Mesodermal cell (in vitro differentiated cells): ENCODE data around the gene SLC22A1.
"Not testable (repeated sequence)": the region's sequence is repeated elsewhere in the genome, so short reads cannot be mapped to it uniquely, and the experiment has no call there.

Source experiments
- H3K27ac ChIP-seq: 2 replicates; pipeline ENCODE4 v1.7.0; 2013; ENCODE audit warnings: mild to moderate bottlenecking, low read depth, low read length, moderate library complexity; ENCODE audit not compliant: severe bottlenecking
- H3K36me3 ChIP-seq: 2 replicates; pipeline ENCODE4 v1.7.1; 2013; ENCODE audit warnings: mild to moderate bottlenecking, low read length, moderate library complexity; ENCODE audit not compliant: control insufficient read depth, insufficient read depth
- H3K4me1 ChIP-seq: one replicate; pipeline ENCODE4 v1.7.1; 2013; ENCODE audit warnings: mild to moderate bottlenecking, low read length; ENCODE audit not compliant: insufficient read depth, control insufficient read depth, poor library complexity, severe bottlenecking
- H3K4me3 ChIP-seq: 2 replicates; pipeline ENCODE4 v1.7.0; 2013; ENCODE audit warnings: low read length, control low read depth, mild to moderate bottlenecking; ENCODE audit not compliant: insufficient read depth, poor library complexity, severe bottlenecking; ENCODE audit errors: extremely low read depth
- H3K9me3 ChIP-seq: 2 replicates; pipeline ENCODE4 v1.7.1; 2013; ENCODE audit warnings: mild to moderate bottlenecking, low read length, moderate library complexity; ENCODE audit not compliant: control insufficient read depth
- WGBS, 2 experiments: methylation state at CpG; one replicate each; pipeline ENCODE4 v1.1.5; 2013; ENCODE audit warnings: missing lambda C conversion rate in 2 of 2; ENCODE audit not compliant: insufficient coverage in 2 of 2; 5-methylcytosine and 5-hydroxymethylcytosine counted together

SLC22A1 gene

GRCh38 chr6:160085226-160085625 lies 36.4 kb upstream of the SLC22A1 start:
- no peak overlapping the region for H3K27ac ChIP-seq
- WGBS, 2 experiments = 93 to 98% methylated on average over 5 of the region's 5 CpGs
- peaks cover 88% of the 10 kb centered on the region for H3K36me3 ChIP-seq
- H3K4me1 ChIP-seq = no peaks in the 10 kb centered on the region
- H3K9me3 ChIP-seq = no peaks in the 10 kb centered on the region
- H3K4me3 ChIP-seq = no peak overlapping the region

GRCh38 chr6:160085713-160086505 lies 35.7 kb upstream of the SLC22A1 start:
- no peaks in the 10 kb centered on the region for H3K9me3 ChIP-seq
- no peak overlapping the region for H3K4me3 ChIP-seq
- no peaks in the 10 kb centered on the region for H3K4me1 ChIP-seq
- H3K27ac ChIP-seq = no peak overlapping the region
- H3K36me3 ChIP-seq = peaks cover 88% of the 10 kb centered on the region
- WGBS, 2 experiments = 91 to 96% methylated on average over 6 to 10 of the region's 15 CpGs

GRCh38 chr6:160086754-160087153 lies 34.9 kb upstream of the SLC22A1 start:
- Histone ChIP-seq H3K4me1 (no peaks in the 10 kb centered on the region), H3K9me3 (no peaks in the 10 kb centered on the region), H3K36me3 (peaks cover 79% of the 10 kb centered on the region), H3K27ac (no peak overlapping the region), H3K4me3 (no peak overlapping the region)
- WGBS, 2 experiments = 91 to 95% methylated on average over 6 of the region's 8 CpGs

- H3K4me3 ChIP-seq = no peak overlapping the region
- H3K36me3 ChIP-seq = peaks cover 79% of the 10 kb centered on the region
- no peaks in the 10 kb centered on the region for H3K4me1 ChIP-seq
- 86 to 95% methylated on average over 10 to 12 of the region's 13 CpGs for WGBS, 2 experiments
- H3K27ac ChIP-seq = no peak overlapping the region
- no peaks in the 10 kb centered on the region for H3K9me3 ChIP-seq
These were observed 33.4 kb upstream of the SLC22A1 start for GRCh38 chr6:160088069-160088783.

GRCh38 chr6:160088784-160089533 lies 32.7 kb upstream of the SLC22A1 start:
- Histone ChIP-seq H3K27ac (no peak overlapping the region), H3K36me3 (peaks cover 79% of the 10 kb centered on the region), H3K4me3 (no peak overlapping the region), H3K4me1 (no peaks in the 10 kb centered on the region), H3K9me3 (no peaks in the 10 kb centered on the region)
- whole genome bisulfite sequencing, 2 experiments = 89 to 91% methylated on average over 12 to 18 of the region's 21 CpGs

GRCh38 chr6:160089534-160089897 lies 32.1 kb upstream of the SLC22A1 start:
- Histone ChIP-seq H3K36me3 (peaks cover 79% of the 10 kb centered on the region), H3K4me1 (no peaks in the 10 kb centered on the region), H3K9me3 (no peaks in the 10 kb centered on the region), H3K27ac (no peak overlapping the region), H3K4me3 (no peak overlapping the region)
- WGBS, 2 experiments = 96 to 97% methylated on average over 7 of the region's 7 CpGs

GRCh38 chr6:160090442-160091239 lies 31.0 kb upstream of the SLC22A1 start:
- H3K9me3 ChIP-seq, H3K4me3 ChIP-seq, H3K27ac ChIP-seq, H3K4me1 ChIP-seq: not testable (repeated sequence)
- H3K36me3 ChIP-seq = peaks cover 78% of the 10 kb centered on the region
- WGBS, 2 experiments = 97 to 99% methylated on average over 12 to 22 of the region's 32 CpGs

- not testable (repeated sequence) for H3K9me3 ChIP-seq, H3K4me1 ChIP-seq, H3K27ac ChIP-seq, H3K4me3 ChIP-seq
- H3K36me3 ChIP-seq = peaks cover 76% of the 10 kb centered on the region
- 91 to 100% methylated on average over 4 to 5 of the region's 6 CpGs for WGBS, 2 experiments
These were observed 29.4 kb upstream of the SLC22A1 start for GRCh38 chr6:160092176-160092575.

GRCh38 chr6:160092602-160093001 lies 29.0 kb upstream of the SLC22A1 start:
- H3K27ac ChIP-seq = no peak overlapping the region
- H3K4me1 ChIP-seq = no peaks in the 10 kb centered on the region
- peaks cover 79% of the 10 kb centered on the region for H3K36me3 ChIP-seq
- no peak overlapping the region for H3K4me3 ChIP-seq
- 91 to 98% methylated on average over 10 of the region's 10 CpGs for WGBS, 2 experiments
- no peaks in the 10 kb centered on the region for H3K9me3 ChIP-seq

- Histone ChIP-seq H3K36me3 (peaks cover 83% of the 10 kb centered on the region), H3K27ac (no peak overlapping the region)
- WGBS, 2 experiments = 93 to 95% methylated on average over 5 to 6 of the region's 7 CpGs
These were observed 28.6 kb upstream of the SLC22A1 start for GRCh38 chr6:160093061-160093460.

More at GRCh38 chr6:160093061-160093460, 28.6 kb upstream of the SLC22A1 start:
- no peaks in the 10 kb centered on the region for H3K4me1 ChIP-seq
- no peaks in the 10 kb centered on the region for H3K9me3 ChIP-seq
- H3K4me3 ChIP-seq = no peak overlapping the region
